Neural cell (in vitro differentiated cells): ENCODE measurements around the gene INSIG1. TPM values are rescaled to one million over a fixed set of nuclear protein-coding genes. Genes with fewer than 3 reads are reported as not detected.

Source experiments
- H2AFZ ChIP-seq: fragments of 200-600, 300-800 bp; sonication (generic), shearing (Covaris generic); 2 replicates; pipeline ENCODE4 v1.6.0; 2014; ENCODE audit warnings: low read depth, mild to moderate bottlenecking, antibody characterized with exemption, low read length, moderate library complexity
- H3F3A ChIP-seq: fragments of 200-600 bp; shearing (Covaris generic); 2 replicates; pipeline ENCODE4 v1.6.1; 2016; ENCODE audit warnings: mild to moderate bottlenecking, moderate library complexity, mixed read lengths, antibody characterized with exemption, low read length; ENCODE audit not compliant: insufficient read depth, poor library complexity, severe bottlenecking
- H3K27ac ChIP-seq: fragments of 200-600, 300-800 bp; sonication (generic), shearing (Covaris generic); 2 replicates; pipeline ENCODE4 v1.5.1; 2014; ENCODE audit warnings: mild to moderate bottlenecking, low read length, moderate library complexity
- H3K27me3 ChIP-seq: fragments of 300-800, 200-600 bp; sonication (generic), shearing (Covaris generic); 2 replicates; pipeline ENCODE4 v1.6.0; 2014; ENCODE audit warnings: mild to moderate bottlenecking, low read depth, low read length, moderate library complexity; ENCODE audit not compliant: insufficient read depth
- H3K36me3 ChIP-seq: fragments of 300-800, 200-600 bp; sonication (generic), shearing (Covaris generic); 2 replicates; pipeline ENCODE4 v1.5.1; 2014; ENCODE audit warnings: mild to moderate bottlenecking, antibody characterized with exemption, low read length, moderate library complexity; ENCODE audit not compliant: insufficient read depth
- H3K4me2 ChIP-seq: fragments of 300-800, 200-600 bp; sonication (generic), shearing (Covaris generic); 2 replicates; pipeline ENCODE4 v1.6.0; 2014; ENCODE audit warnings: mild to moderate bottlenecking, low read length
- H3K4me3 ChIP-seq: fragments of 300-800, 200-600 bp; sonication (generic), shearing (Covaris generic); 2 replicates; pipeline ENCODE4 v1.5.1; 2014; ENCODE audit warnings: mild to moderate bottlenecking, low read length, moderate library complexity
- H3K79me2 ChIP-seq: fragments of 200-600 bp; shearing (Covaris generic); replicated peaks from 2 replicates; pipeline ENCODE4 v1.6.0; 2014; ENCODE audit warnings: mild to moderate bottlenecking, low read length, moderate library complexity; ENCODE audit not compliant: insufficient read depth
- H3K9ac ChIP-seq: fragments of 300-800, 200-600 bp; sonication (generic), shearing (Covaris generic); 2 replicates; pipeline ENCODE4 v1.6.1; 2016; ENCODE audit warnings: mild to moderate bottlenecking, low read length, mixed read lengths
- H3K9me2 ChIP-seq: fragments of 200-600 bp; shearing (Covaris generic); 2 replicates; pipeline ENCODE4 v1.6.1; 2016; ENCODE audit warnings: mild to moderate bottlenecking, low read length, mixed read lengths; ENCODE audit not compliant: insufficient read depth
- H3K9me3 ChIP-seq: fragments of 200-600, 300-800 bp; sonication (generic), shearing (Covaris generic); 2 replicates; pipeline ENCODE4 v1.6.1; 2016; ENCODE audit warnings: mild to moderate bottlenecking, mixed run types, low read length, moderate library complexity, mixed read lengths
- H4K20me1 ChIP-seq: fragments of 200-600 bp; shearing (Covaris generic); 2 replicates; pipeline ENCODE4 v1.6.1; 2016; ENCODE audit warnings: mild to moderate bottlenecking, mixed run types; ENCODE audit not compliant: insufficient read depth
- CTCF ChIP-seq: fragments of 450-650 bp; IDR thresholded peaks from 2 replicates; pipeline ENCODE4 v1.5.1; 2014; ENCODE audit warnings: antibody characterized with exemption, mild to moderate bottlenecking, moderate library complexity; ENCODE audit not compliant: poor library complexity, severe bottlenecking
- EP300 ChIP-seq: fragments of 450-650 bp; conservative IDR thresholded peaks from 2 replicates; pipeline ENCODE4 v1.6.1; 2014; ENCODE audit warnings: antibody characterized with exemption, mild to moderate bottlenecking, moderate library complexity; ENCODE audit not compliant: poor library complexity, severe bottlenecking
- EZH2 ChIP-seq: fragments of 200-600, 300-800 bp; shearing (Covaris generic), sonication (generic); IDR thresholded peaks from 2 replicates; pipeline ENCODE4 v1.6.1; 2014; ENCODE audit warnings: antibody characterized with exemption, low read length, borderline replicate concordance, mild to moderate bottlenecking; ENCODE audit not compliant: insufficient read depth, poor library complexity, severe bottlenecking
- MXI1 ChIP-seq: fragments of 450-650 bp; conservative IDR thresholded peaks from 2 replicates; pipeline ENCODE4 v1.6.1; 2014; ENCODE audit warnings: antibody characterized with exemption, mild to moderate bottlenecking; ENCODE audit not compliant: poor library complexity, severe bottlenecking
- POLR2AphosphoS5 ChIP-seq: IDR thresholded peaks from 2 replicates; pipeline ENCODE4 v1.6.1; 2012
- RAD21 ChIP-seq: fragments of 450-650 bp; conservative IDR thresholded peaks from 2 replicates; pipeline ENCODE4 v1.6.1; 2014; ENCODE audit warnings: antibody characterized with exemption, mild to moderate bottlenecking, moderate library complexity
- REST ChIP-seq: IDR thresholded peaks from 2 replicates; pipeline ENCODE4 v1.6.1; 2012; ENCODE audit warnings: borderline replicate concordance
- SMC3 ChIP-seq: fragments of 450-650 bp; conservative IDR thresholded peaks from 2 replicates; pipeline ENCODE4 v1.6.1; 2014; ENCODE audit warnings: antibody characterized with exemption, mild to moderate bottlenecking, moderate library complexity; ENCODE audit not compliant: poor library complexity
- TAF1 ChIP-seq: IDR thresholded peaks from 2 replicates; pipeline ENCODE4 v1.6.1; 2012; ENCODE audit warnings: low read depth
- polyA plus RNA-seq: library from polyadenylated mRNA; depleted of rRNA; stranded (reverse); fragments of >200 nt; gene quantifications from 2 replicates; pipeline ENCODE4 v1.2.3, GENCODE V29; 2014

Gene INSIG1
- polyA plus RNA-seq, 1 donor from 2014 or later: 71.0 TPM

GRCh38 chr7:155351120-155351870 is 53.6 kb downstream of the INSIG1 start (continued):
- TF ChIP-seq RAD21: no peak
- no peak for TF ChIP-seq MXI1
- TF ChIP-seq TAF1: no peak
- no peak for TF ChIP-seq SMC3

- TF ChIP-seq SMC3 (no peak), TAF1 (no peak), REST (no peak), CTCF (no peak), MXI1 (no peak), EZH2 (no peak), POLR2AphosphoS5 (no peak), RAD21 (no peak), EP300 (no peak)
- no peaks in the 10 kb centered on the region for H3K9me2 ChIP-seq
Measured at GRCh38 chr7:155352076-155352752, 54.5 kb downstream of the INSIG1 start.

GRCh38 chr7:155352753-155353115 is 55.1 kb downstream of the INSIG1 start:
- no peaks in the 10 kb centered on the region for H3K79me2 ChIP-seq
- no peak overlapping the region for H3K27ac ChIP-seq

More at GRCh38 chr7:155352076-155352752, 54.5 kb downstream of the INSIG1 start:
- Histone ChIP-seq H2AFZ (no peak overlapping the region), H3K4me3 (no peak overlapping the region), H4K20me1 (no peaks in the 10 kb centered on the region), H3K4me2 (no peak overlapping the region), H3F3A (no peaks in the 10 kb centered on the region), H3K9ac (no peak overlapping the region), H3K27ac (no peak overlapping the region), H3K36me3 (no peaks in the 10 kb centered on the region), H3K79me2 (no peaks in the 10 kb centered on the region), H3K9me3 (no peaks in the 10 kb centered on the region), H3K27me3 (no peaks in the 10 kb centered on the region)

More at GRCh38 chr7:155352753-155353115, 55.1 kb downstream of the INSIG1 start:
- no peaks in the 10 kb centered on the region for H3K36me3 ChIP-seq
- no peaks in the 10 kb centered on the region for H3K9me3 ChIP-seq
- H3K4me2 ChIP-seq: no peak overlapping the region
- H3K9ac ChIP-seq: no peak overlapping the region
- TF ChIP-seq CTCF (no peak), SMC3 (no peak), RAD21 (no peak), MXI1 (no peak), REST (no peak), TAF1 (no peak), EP300 (no peak), EZH2 (no peak), POLR2AphosphoS5 (no peak)
- H3K4me3 ChIP-seq: no peak overlapping the region
- H4K20me1 ChIP-seq: no peaks in the 10 kb centered on the region
- H3K27me3 ChIP-seq: no peaks in the 10 kb centered on the region
- H3K9me2 ChIP-seq: no peaks in the 10 kb centered on the region
- no peaks in the 10 kb centered on the region for H3F3A ChIP-seq
- no peak overlapping the region for H2AFZ ChIP-seq
